ENCODE measurements around the gene DCUN1D4.
A peak's percentile ranks its signal among the peaks of the same experiment; 100 is the strongest.

Gene DCUN1D4

DNA sequence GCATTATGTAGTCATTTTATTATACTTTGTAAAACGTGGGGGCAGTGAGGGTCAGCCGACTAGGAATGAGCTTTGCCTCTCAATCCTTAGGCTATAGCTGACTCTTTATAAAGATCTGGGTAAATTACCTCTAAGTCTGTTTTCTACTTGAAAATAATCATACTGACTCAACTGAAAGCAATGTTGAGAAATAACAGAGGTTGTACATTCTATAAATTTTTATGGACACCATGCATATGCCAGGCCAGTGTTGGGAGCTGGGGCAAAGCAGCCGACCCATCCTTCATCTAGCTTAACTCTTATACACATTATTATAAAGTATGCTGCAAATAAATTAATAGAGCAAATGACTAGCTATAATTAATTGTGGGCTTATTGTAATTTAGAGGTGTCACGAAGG, 2.2 kb upstream of the DCUN1D4 start:
- no peak overlapping the region for H3K4me3 ChIP-seq (ENCODE audit: insufficient read depth, low read length, poor library complexity, severe bottlenecking)
- H4K20me1 ChIP-seq (ENCODE audit: low read depth, low read length), result no peaks in the 10 kb centered on the region
- no peak overlapping the region for H2AFZ ChIP-seq (ENCODE audit: low read depth, low read length, severe bottlenecking)
- H3K9me2 ChIP-seq (replicated peaks; ENCODE audit: insufficient read depth, low read length), result no peaks in the 10 kb centered on the region
- no peaks in the 10 kb centered on the region for H3K27me3 ChIP-seq (ENCODE audit: low read length)
- H3K4me2 ChIP-seq (ENCODE audit: low read depth, low read length, poor library complexity, severe bottlenecking), result no peak overlapping the region
- H3K79me2 ChIP-seq (ENCODE audit: insufficient read depth, low read length), result peaks cover 21% of the 10 kb centered on the region
- H3K9ac ChIP-seq (ENCODE audit: low read length), result no peak overlapping the region
- H3F3A ChIP-seq (ENCODE audit: insufficient read depth), result peaks cover 11% of the 10 kb centered on the region
- no peak overlapping the region for H3K27ac ChIP-seq (ENCODE audit: low read depth, low read length)
- no peaks in the 10 kb centered on the region for H3K36me3 ChIP-seq (ENCODE audit: low read length)
- TF ChIP-seq, protein P1, sequence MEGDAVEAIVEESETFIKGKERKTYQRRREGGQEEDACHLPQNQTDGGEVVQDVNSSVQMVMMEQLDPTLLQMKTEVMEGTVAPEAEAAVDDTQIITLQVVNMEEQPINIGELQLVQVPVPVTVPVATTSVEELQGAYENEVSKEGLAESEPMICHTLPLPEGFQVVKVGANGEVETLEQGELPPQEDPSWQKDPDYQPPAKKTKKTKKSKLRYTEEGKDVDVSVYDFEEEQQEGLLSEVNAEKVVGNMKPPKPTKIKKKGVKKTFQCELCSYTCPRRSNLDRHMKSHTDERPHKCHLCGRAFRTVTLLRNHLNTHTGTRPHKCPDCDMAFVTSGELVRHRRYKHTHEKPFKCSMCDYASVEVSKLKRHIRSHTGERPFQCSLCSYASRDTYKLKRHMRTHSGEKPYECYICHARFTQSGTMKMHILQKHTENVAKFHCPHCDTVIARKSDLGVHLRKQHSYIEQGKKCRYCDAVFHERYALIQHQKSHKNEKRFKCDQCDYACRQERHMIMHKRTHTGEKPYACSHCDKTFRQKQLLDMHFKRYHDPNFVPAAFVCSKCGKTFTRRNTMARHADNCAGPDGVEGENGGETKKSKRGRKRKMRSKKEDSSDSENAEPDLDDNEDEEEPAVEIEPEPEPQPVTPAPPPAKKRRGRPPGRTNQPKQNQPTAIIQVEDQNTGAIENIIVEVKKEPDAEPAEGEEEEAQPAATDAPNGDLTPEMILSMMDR (IDR thresholded peaks at IDR 0.05; ENCODE audit: insufficient read depth, low read length, poor library complexity, severe bottlenecking), result no peak
- no peak for TF ChIP-seq EZH2phosphoT487 (conservative IDR thresholded peaks at IDR 0.05; ENCODE audit: low read length)
- no peaks in the 10 kb centered on the region for H3K9me3 ChIP-seq (ENCODE audit: insufficient read depth, low read length)

DNA sequence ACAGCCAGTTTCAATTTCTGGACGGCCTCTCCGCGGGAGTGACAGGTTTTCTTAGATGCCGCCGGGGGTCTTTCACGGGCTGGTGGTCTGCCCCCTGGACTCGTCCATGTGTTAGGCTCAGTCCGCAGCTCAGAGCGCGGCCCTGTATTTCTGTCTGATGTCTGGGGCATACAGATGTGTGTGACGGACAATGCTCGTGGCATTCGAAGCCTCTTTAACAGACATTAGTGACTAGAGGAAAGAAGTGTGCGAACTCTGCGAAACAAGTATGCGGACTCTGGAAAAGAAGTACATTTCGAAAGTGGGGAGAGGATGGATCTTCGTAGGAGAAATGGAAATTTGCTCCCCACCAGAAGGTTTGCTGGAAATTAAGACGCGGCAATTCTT, 793 bp upstream of the DCUN1D4 start:
- H3K4me3 ChIP-seq (ENCODE audit: insufficient read depth, low read length, poor library complexity, severe bottlenecking), result peak overlapping the region; percentile 82
- H3K79me2 ChIP-seq (ENCODE audit: insufficient read depth, low read length), result peaks cover 35% of the 10 kb centered on the region
- H3K27ac ChIP-seq (ENCODE audit: low read depth, low read length), result no peak overlapping the region
- H3K9me3 ChIP-seq (ENCODE audit: insufficient read depth, low read length), result no peaks in the 10 kb centered on the region
- H2AFZ ChIP-seq (ENCODE audit: low read depth, low read length, severe bottlenecking), result peak overlapping the region; percentile 98
- peaks cover 15% of the 10 kb centered on the region for H3F3A ChIP-seq (ENCODE audit: insufficient read depth)
- TF ChIP-seq EZH2phosphoT487 (conservative IDR thresholded peaks at IDR 0.05; ENCODE audit: low read length), result no peak
- TF ChIP-seq, protein P1 (IDR thresholded peaks at IDR 0.05; ENCODE audit: insufficient read depth, low read length, poor library complexity, severe bottlenecking), result no peak
- no peaks in the 10 kb centered on the region for H3K27me3 ChIP-seq (ENCODE audit: low read length)
- H3K9ac ChIP-seq (ENCODE audit: low read length), result peak overlapping the region; percentile 68
- H3K4me2 ChIP-seq (ENCODE audit: low read depth, low read length, poor library complexity, severe bottlenecking), result peak overlapping the region; percentile 87
- no peaks in the 10 kb centered on the region for H3K36me3 ChIP-seq (ENCODE audit: low read length)
- H4K20me1 ChIP-seq (ENCODE audit: low read depth, low read length), result no peaks in the 10 kb centered on the region
- no peaks in the 10 kb centered on the region for H3K9me2 ChIP-seq (replicated peaks; ENCODE audit: insufficient read depth, low read length)

DNA sequence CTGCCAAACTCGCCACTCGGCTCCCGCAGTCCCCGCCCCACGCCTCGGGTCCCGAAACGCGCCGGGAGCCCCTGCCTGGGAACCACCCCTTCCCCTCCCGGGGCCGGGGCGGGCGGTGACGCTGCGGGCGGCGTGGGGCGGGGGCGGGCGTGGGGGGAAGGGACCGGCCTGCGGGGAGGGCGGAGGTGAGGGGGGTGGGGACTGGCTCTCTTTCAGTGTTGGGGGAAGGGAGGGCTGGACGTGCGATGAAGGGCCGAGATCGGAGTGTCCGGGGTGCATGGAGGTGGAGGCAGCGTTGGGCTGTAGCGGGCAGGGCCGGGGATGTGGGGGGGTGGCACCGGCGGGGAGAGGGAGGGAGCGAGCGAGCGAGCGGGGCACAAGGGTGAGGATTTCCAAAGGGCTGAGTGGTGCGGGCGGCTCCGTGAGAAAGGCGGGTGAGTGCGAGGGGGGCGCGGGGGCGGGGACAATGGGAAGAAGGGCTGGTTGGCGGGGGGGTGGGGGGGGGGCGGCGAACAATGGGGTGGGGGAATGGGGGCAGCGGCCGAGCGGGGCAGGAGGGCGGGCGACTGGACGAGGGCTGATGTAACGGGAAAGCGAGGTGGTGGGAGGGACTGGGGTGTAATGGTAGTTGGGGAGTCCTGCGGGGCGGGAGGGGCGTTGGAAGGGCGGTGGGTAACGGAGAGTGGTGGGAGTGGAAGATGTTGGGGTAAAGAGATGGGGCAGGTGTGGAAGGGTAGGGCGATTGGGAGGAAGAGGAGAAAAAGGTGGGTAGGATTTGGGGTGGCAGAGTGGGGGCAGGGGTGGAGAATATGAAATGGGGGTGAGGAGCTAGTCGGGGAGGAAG, 578 bp downstream of the DCUN1D4 start:
- Histone ChIP-seq H3K9me3 (ENCODE audit: insufficient read depth, low read length) (no peaks in the 10 kb centered on the region), H3K36me3 (ENCODE audit: low read length) (no peaks in the 10 kb centered on the region), H2AFZ (ENCODE audit: low read depth, low read length, severe bottlenecking) (peak overlapping the region; percentile 76), H3K79me2 (ENCODE audit: insufficient read depth, low read length) (peaks cover 49% of the 10 kb centered on the region), H3K9me2 (replicated peaks; ENCODE audit: insufficient read depth, low read length) (no peaks in the 10 kb centered on the region), H3K4me3 (ENCODE audit: insufficient read depth, low read length, poor library complexity, severe bottlenecking) (peak overlapping the region; percentile 81), H3K4me2 (ENCODE audit: low read depth, low read length, poor library complexity, severe bottlenecking) (peak overlapping the region; percentile 83), H3K27ac (ENCODE audit: low read depth, low read length) (peak overlapping the region; percentile 76), H4K20me1 (ENCODE audit: low read depth, low read length) (peaks cover 4% of the 10 kb centered on the region; the same call in 1 of the 2 replicates), H3F3A (ENCODE audit: insufficient read depth) (peaks cover 15% of the 10 kb centered on the region), H3K27me3 (ENCODE audit: low read length) (no peaks in the 10 kb centered on the region), H3K9ac (ENCODE audit: low read length) (peak overlapping the region; percentile 69)
- TF ChIP-seq, protein P1 (IDR thresholded peaks at IDR 0.05; ENCODE audit: insufficient read depth, low read length, poor library complexity, severe bottlenecking), result no peak
- no peak for TF ChIP-seq EZH2phosphoT487 (conservative IDR thresholded peaks at IDR 0.05; ENCODE audit: low read length)

Measured in SU-DHL-6 (cell line).